WERI-Rb-1 (cell line): Measurements from ENCODE around the gene GALNT9.
A peak's percentile ranks its signal among the peaks of the same experiment; 100 is the strongest.

Experiments used
- DNase-seq: peaks from one replicate; pipeline ENCODE4 v3.0.0-alpha.2; 2020
- H3K27ac ChIP-seq: fragments of 250-450 bp; sonication (Bioruptor Pico); 2 replicates; pipeline ENCODE4 v1.5.1; 2020; ENCODE audit warnings: mild to moderate bottlenecking, moderate library complexity
- H3K27me3 ChIP-seq: fragments of 250-450 bp; sonication (Bioruptor Pico); 2 replicates; pipeline ENCODE4 v1.5.1; 2021; ENCODE audit warnings: mild to moderate bottlenecking, low read depth, moderate library complexity; ENCODE audit not compliant: insufficient read depth, severe bottlenecking
- H3K36me3 ChIP-seq: fragments of 250-450 bp; sonication (Bioruptor Pico); 2 replicates; pipeline ENCODE4 v1.5.1; 2020; ENCODE audit warnings: mild to moderate bottlenecking, moderate library complexity
- H3K4me3 ChIP-seq: 2 replicates; pipeline ENCODE4 v1.5.1; 2011; ENCODE audit warnings: low read depth, mild to moderate bottlenecking, control low read depth, low read length
- H3K9me3 ChIP-seq: fragments of 250-450 bp; sonication (Bioruptor Pico); 2 replicates; pipeline ENCODE4 v1.5.1; 2021; ENCODE audit warnings: mild to moderate bottlenecking, moderate library complexity; ENCODE audit not compliant: severe bottlenecking
- CTCF ChIP-seq: IDR thresholded peaks from 2 replicates; pipeline ENCODE4 v1.5.1; 2011; ENCODE audit warnings: low read depth, mild to moderate bottlenecking, control low read depth, inconsistent platforms, low read length

GALNT9 gene

GRCh38 chr12:132168311-132169031 is 160.9 kb downstream of the GALNT9 start:
- H3K27ac ChIP-seq: no peak overlapping the region
- DNase-seq: no peak
- no peaks in the 10 kb centered on the region for H3K9me3 ChIP-seq
- no peak overlapping the region for H3K4me3 ChIP-seq
- no peaks in the 10 kb centered on the region for H3K27me3 ChIP-seq
- TF ChIP-seq CTCF: no peak
- H3K36me3 ChIP-seq: no peaks in the 10 kb centered on the region

- Histone ChIP-seq H3K27ac (no peak overlapping the region), H3K27me3 (no peaks in the 10 kb centered on the region), H3K4me3 (no peak overlapping the region), H3K9me3 (no peaks in the 10 kb centered on the region), H3K36me3 (no peaks in the 10 kb centered on the region)
- 0 out of 2 replicates have a peak, but pooled peaks have one; percentile 5 for TF ChIP-seq CTCF
- no peak for DNase-seq
Observed at GRCh38 chr12:132167611-132168310, 161.6 kb downstream of the GALNT9 start.

- Histone ChIP-seq H3K4me3 (no peak overlapping the region), H3K27me3 (no peaks in the 10 kb centered on the region), H3K36me3 (no peaks in the 10 kb centered on the region), H3K27ac (no peak overlapping the region), H3K9me3 (no peaks in the 10 kb centered on the region)
- no peak for TF ChIP-seq CTCF
- no peak for DNase-seq
Observed at GRCh38 chr12:132166801-132167591, 162.4 kb downstream of the GALNT9 start.

- Histone ChIP-seq H3K27ac (no peak overlapping the region), H3K36me3 (no peaks in the 10 kb centered on the region), H3K9me3 (no peaks in the 10 kb centered on the region), H3K27me3 (no peaks in the 10 kb centered on the region), H3K4me3 (no peak overlapping the region)
- no peak for TF ChIP-seq CTCF
- no peak for DNase-seq
Observed at GRCh38 chr12:132166093-132166492, 163.3 kb downstream of the GALNT9 start.

- no peaks in the 10 kb centered on the region for H3K9me3 ChIP-seq
- no peaks in the 10 kb centered on the region for H3K36me3 ChIP-seq
- no peak overlapping the region for H3K4me3 ChIP-seq
- TF ChIP-seq CTCF: no peak
- no peak overlapping the region for H3K27ac ChIP-seq
- DNase-seq: no peak
- no peaks in the 10 kb centered on the region for H3K27me3 ChIP-seq
Observed at GRCh38 chr12:132165584-132165983, 163.8 kb downstream of the GALNT9 start.
